Ishikawa (cell line): Measurements from ENCODE around the gene MT1F.

Experiments
- CEBPB ChIP-seq: IDR thresholded peaks from 2 replicates; pipeline ENCODE4 v1.6.1; 2012
- CREB1 ChIP-seq: IDR thresholded peaks from 2 replicates; pipeline ENCODE4 v1.6.1; 2012; ENCODE audit warnings: low read depth
- EGR1 ChIP-seq: IDR thresholded peaks from 2 replicates; pipeline ENCODE4 v1.6.1; 2012
- EP300 ChIP-seq: IDR thresholded peaks from 2 replicates; pipeline ENCODE4 v1.6.1; 2012; ENCODE audit warnings: borderline replicate concordance
- FOXM1 ChIP-seq: IDR thresholded peaks from 2 replicates; pipeline ENCODE4 v1.6.1; 2012; ENCODE audit warnings: low read depth, borderline replicate concordance
- MAX ChIP-seq: IDR thresholded peaks from 2 replicates; pipeline ENCODE4 v1.6.1; 2012
- NFIC ChIP-seq: IDR thresholded peaks from 2 replicates; pipeline ENCODE4 v1.6.1; 2012
- RAD21 ChIP-seq: IDR thresholded peaks from 2 replicates; pipeline ENCODE4 v1.6.1; 2012; ENCODE audit warnings: low read depth
- REST ChIP-seq: IDR thresholded peaks from 2 replicates; pipeline ENCODE4 v1.6.1; 2012; ENCODE audit warnings: low read depth, mild to moderate bottlenecking
- TAF1 ChIP-seq: IDR thresholded peaks from 2 replicates; pipeline ENCODE4 v1.6.1; 2012; ENCODE audit warnings: low read depth, mild to moderate bottlenecking
- TCF12 ChIP-seq: IDR thresholded peaks from 2 replicates; pipeline ENCODE4 v1.6.1; 2012; ENCODE audit warnings: low read depth
- TEAD4 ChIP-seq: IDR thresholded peaks from 2 replicates; pipeline ENCODE4 v1.6.1; 2012
- YY1 ChIP-seq: IDR thresholded peaks from 2 replicates; pipeline ENCODE4 v1.6.1; 2012; ENCODE audit warnings: low read depth
- ZBTB7A ChIP-seq: IDR thresholded peaks from 2 replicates; pipeline ENCODE4 v1.6.1; 2012; ENCODE audit warnings: low read depth
- TF ChIP-seq, protein P1 (sequence below): IDR thresholded peaks from 2 replicates; pipeline ENCODE4 v1.6.1; 2012

Gene MT1F

DNA sequence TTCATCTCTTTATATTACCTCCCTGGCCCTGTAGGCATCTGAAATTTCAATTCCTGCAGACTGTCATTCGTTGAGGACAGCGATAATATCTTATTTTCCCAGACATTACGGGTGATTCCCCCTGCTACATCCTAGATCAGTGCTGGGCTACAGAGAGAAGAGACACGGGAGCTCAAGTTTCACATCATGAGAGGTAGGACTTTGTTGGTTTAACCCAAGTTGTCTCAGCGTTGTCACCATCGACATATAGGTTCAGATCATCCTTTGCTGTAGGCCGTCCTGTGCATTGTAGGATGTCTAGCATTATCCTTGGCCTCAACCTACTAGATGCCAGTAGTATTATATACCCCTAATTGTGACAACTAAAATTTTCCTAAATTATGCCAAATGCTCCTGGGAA, 43.8 kb downstream of the MT1F start:
- TF ChIP-seq TCF12 (no peak), MAX (no peak), RAD21 (no peak), CEBPB (no peak), TEAD4 (no peak), ZBTB7A (no peak), FOXM1 (no peak)
- TF ChIP-seq, protein P1, sequence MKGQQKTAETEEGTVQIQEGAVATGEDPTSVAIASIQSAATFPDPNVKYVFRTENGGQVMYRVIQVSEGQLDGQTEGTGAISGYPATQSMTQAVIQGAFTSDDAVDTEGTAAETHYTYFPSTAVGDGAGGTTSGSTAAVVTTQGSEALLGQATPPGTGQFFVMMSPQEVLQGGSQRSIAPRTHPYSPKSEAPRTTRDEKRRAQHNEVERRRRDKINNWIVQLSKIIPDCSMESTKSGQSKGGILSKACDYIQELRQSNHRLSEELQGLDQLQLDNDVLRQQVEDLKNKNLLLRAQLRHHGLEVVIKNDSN, result no peak

DNA sequence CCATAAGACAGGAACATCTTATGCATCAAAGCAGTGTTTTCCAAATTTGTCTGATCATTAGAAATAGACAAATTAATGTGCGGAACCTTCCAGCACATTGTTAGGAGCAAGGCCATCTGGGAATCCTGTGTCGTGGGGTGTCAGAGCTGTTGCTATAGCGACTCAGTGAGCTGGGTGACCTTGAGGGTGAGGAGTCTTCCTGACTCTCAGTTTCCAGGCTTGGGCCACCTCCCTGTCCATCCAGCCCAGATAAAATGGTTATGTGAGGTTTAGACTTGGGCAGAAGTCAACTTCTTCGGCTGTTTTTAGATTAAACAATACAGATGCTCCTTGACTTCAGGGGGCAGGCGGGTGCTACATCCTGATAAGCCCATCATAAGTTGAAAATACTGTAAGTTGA, 45.1 kb downstream of the MT1F start:
- no peak for TF ChIP-seq RAD21
- no peak for TF ChIP-seq TEAD4
- no peak for TF ChIP-seq REST
- no peak for TF ChIP-seq EP300
- TF ChIP-seq CEBPB, result no peak
- no peak for TF ChIP-seq NFIC
- TF ChIP-seq TAF1, result no peak
- TF ChIP-seq, protein P1, result no peak
- no peak for TF ChIP-seq FOXM1
- TF ChIP-seq TCF12, result no peak
- TF ChIP-seq EGR1, result no peak
- TF ChIP-seq YY1, result no peak
- TF ChIP-seq MAX, result no peak
- no peak for TF ChIP-seq ZBTB7A
- TF ChIP-seq CREB1, result no peak
